ENCODE data around the gene TAS2R60. TPM values are rescaled to one million over a fixed set of nuclear protein-coding genes. Genes with fewer than 3 reads are reported as not detected.

TAS2R60 gene
- total and polyA plus RNA-seq, 7 experiments from 2014 or later = 0.33 to 2.5 (median 1.5) TPM; not detected in 2

DNA sequence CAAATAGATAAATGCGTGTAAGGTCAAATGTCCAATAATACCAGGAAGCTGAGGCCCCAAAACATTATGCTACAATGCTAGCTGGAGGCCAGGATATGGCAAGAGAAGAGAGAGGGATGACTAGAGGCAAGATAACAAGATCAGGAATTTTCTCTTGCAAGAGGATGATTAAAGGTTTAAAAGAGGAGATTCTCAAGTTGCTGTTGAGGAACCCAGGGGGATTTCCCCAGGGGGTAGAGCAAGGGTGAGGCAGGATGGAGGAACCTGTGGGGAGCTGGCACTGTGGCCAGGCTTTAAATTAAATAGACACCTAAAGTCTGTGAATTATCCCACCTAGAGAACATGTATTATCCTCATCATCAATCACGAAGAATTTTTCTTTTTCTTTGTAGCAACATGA lies 3.4 kb upstream of the TAS2R60 start:
- Mint-ChIP-seq H3K27ac (peak overlapping the region in 1 of 9 donors; percentile 23), H3K4me3 (no peak overlapping the region), H3K27me3 (peaks cover 0 to 12% (median 0%) of the 10 kb centered on the region in 5 donors), H3K4me1 (peaks cover 15 to 56% (median 44%) of the 10 kb centered on the region in 7 donors), H3K36me3 (peaks cover 0 to 63% (median 37%) of the 10 kb centered on the region in 5 donors), H3K9me3 (peaks cover 0 to 5% (median 0%) of the 10 kb centered on the region in 11 donors)
- Histone ChIP-seq H3K27me3 (ENCODE audit: control insufficient read depth in 2 of 2, insufficient read depth in 2 of 2, low read length in 2 of 2) (no peaks in the 10 kb centered on the region), H3K9me3 (ENCODE audit: control insufficient read depth in 2 of 3, low read length in 3 of 3) (no peaks in the 10 kb centered on the region), H3K4me3 (ENCODE audit: low read length) (no peak overlapping the region), H3K36me3 (ENCODE audit: control insufficient read depth in 2 of 3, insufficient read depth in 3 of 3, low read length in 3 of 3) (peaks cover 0 to 5% (median 0%) of the 10 kb centered on the region in 3 experiments), H3K27ac (ENCODE audit: low read depth, low read length) (no peak overlapping the region), H3K4me1 (ENCODE audit: control insufficient read depth in 2 of 2, insufficient read depth in 2 of 2, low read length in 2 of 2) (peaks cover 0 to 5% of the 10 kb centered on the region in 2 donors)
- DNase-seq (no peak), ATAC-seq (no peak)
- ChIA-PET POLR2A (no interaction called here), CTCF (no interaction called here)
- intact Hi-C loops (cut with micrococcal nuclease) = no loop called here

GRCh38 chr7:143444063-143444782 lies 970 bp downstream of the TAS2R60 start:
- Mint-ChIP-seq H3K4me1 (peaks cover 4 to 21% (median 11%) of the 10 kb centered on the region in 7 donors), H3K4me3 (no peak overlapping the region), H3K9me3 (no peaks in the 10 kb centered on the region), H3K27ac (no peak overlapping the region), H3K36me3 (peaks cover 0 to 33% (median 17%) of the 10 kb centered on the region in 5 donors), H3K27me3 (peaks cover 0 to 2% (median 0%) of the 10 kb centered on the region in 5 donors)
- DNase-seq = no peak
- ChIA-PET CTCF (no interaction called here), POLR2A (no interaction called here)
- Histone ChIP-seq H3K4me3 (ENCODE audit: low read length) (no peak overlapping the region), H3K27ac (ENCODE audit: low read depth, low read length) (no peak overlapping the region), H3K27me3 (ENCODE audit: control insufficient read depth in 2 of 2, insufficient read depth in 2 of 2, low read length in 2 of 2) (no peaks in the 10 kb centered on the region), H3K36me3 (ENCODE audit: control insufficient read depth in 2 of 3, insufficient read depth in 3 of 3, low read length in 3 of 3) (no peaks in the 10 kb centered on the region), H3K4me1 (ENCODE audit: control insufficient read depth in 2 of 2, insufficient read depth in 2 of 2, low read length in 2 of 2) (no peaks in the 10 kb centered on the region), H3K9me3 (ENCODE audit: control insufficient read depth in 2 of 3, low read length in 3 of 3) (no peaks in the 10 kb centered on the region)
- intact Hi-C loops (cut with micrococcal nuclease) = no loop called here
- no peak for ATAC-seq

DNA sequence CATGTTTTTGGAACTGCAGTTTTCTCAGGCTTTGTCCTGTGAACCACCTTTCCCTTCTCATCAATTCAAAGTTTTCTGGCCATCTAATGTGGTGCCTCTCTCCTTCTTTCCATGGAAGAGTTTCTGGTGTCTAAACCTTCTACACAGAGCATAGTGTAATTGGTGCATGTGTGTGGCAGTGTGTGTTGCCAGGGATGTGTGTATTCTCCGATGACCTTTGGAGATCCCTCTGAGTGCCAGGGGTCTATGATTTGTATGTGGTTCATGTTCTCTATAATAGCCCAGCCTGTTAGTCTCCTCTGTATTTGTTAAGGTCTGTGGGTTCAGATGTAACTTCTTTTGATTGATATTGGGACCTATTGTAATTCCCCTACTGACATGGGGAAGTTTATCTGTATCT lies 1.5 kb downstream of the TAS2R60 start:
- Mint-ChIP-seq H3K27me3 (peaks cover 0 to 2% (median 0%) of the 10 kb centered on the region in 5 donors), H3K27ac (no peak overlapping the region), H3K36me3 (peaks cover 0 to 30% (median 17%) of the 10 kb centered on the region in 5 donors), H3K9me3 (no peaks in the 10 kb centered on the region), H3K4me1 (peaks cover 1 to 15% (median 6%) of the 10 kb centered on the region in 7 donors), H3K4me3 (no peak overlapping the region)
- ATAC-seq (no peak), DNase-seq (no peak)
- ChIA-PET POLR2A (no interaction called here), CTCF (interaction anchor here (0.6 kb wide), 1 partner anchor 205 kb away, joined by 3 read pairs; no protein-coding TSS in a partner anchor)
- Histone ChIP-seq H3K4me3 (ENCODE audit: low read length) (no peak overlapping the region), H3K27ac (ENCODE audit: low read depth, low read length) (no peak overlapping the region), H3K9me3 (ENCODE audit: control insufficient read depth in 2 of 3, low read length in 3 of 3) (no peaks in the 10 kb centered on the region), H3K36me3 (ENCODE audit: control insufficient read depth in 2 of 3, insufficient read depth in 3 of 3, low read length in 3 of 3) (no peaks in the 10 kb centered on the region), H3K27me3 (ENCODE audit: control insufficient read depth in 2 of 2, insufficient read depth in 2 of 2, low read length in 2 of 2) (no peaks in the 10 kb centered on the region), H3K4me1 (ENCODE audit: control insufficient read depth in 2 of 2, insufficient read depth in 2 of 2, low read length in 2 of 2) (no peaks in the 10 kb centered on the region)
- intact Hi-C loops (cut with micrococcal nuclease) = no loop called here

- CTCF ChIA-PET = no interaction called here
- DNase-seq (no peak), ATAC-seq (no peak)
- Histone ChIP-seq H3K4me1 (ENCODE audit: control insufficient read depth in 2 of 2, insufficient read depth in 2 of 2, low read length in 2 of 2) (no peaks in the 10 kb centered on the region), H3K4me3 (ENCODE audit: low read length) (no peak overlapping the region), H3K27me3 (ENCODE audit: control insufficient read depth in 2 of 2, insufficient read depth in 2 of 2, low read length in 2 of 2) (no peaks in the 10 kb centered on the region), H3K27ac (ENCODE audit: low read depth, low read length) (no peak overlapping the region), H3K9me3 (ENCODE audit: control insufficient read depth in 2 of 3, low read length in 3 of 3) (no peaks in the 10 kb centered on the region), H3K36me3 (ENCODE audit: control insufficient read depth in 2 of 3, insufficient read depth in 3 of 3, low read length in 3 of 3) (no peaks in the 10 kb centered on the region)
- H3K9me3 Mint-ChIP-seq = no peaks in the 10 kb centered on the region
- peaks cover 0 to 21% (median 10%) of the 10 kb centered on the region in 5 donors for H3K36me3 Mint-ChIP-seq
- no peaks in the 10 kb centered on the region for H3K27me3 Mint-ChIP-seq
- no peak overlapping the region for H3K27ac Mint-ChIP-seq
- H3K4me3 Mint-ChIP-seq = no peak overlapping the region
- intact Hi-C loops (cut with micrococcal nuclease) = no loop called here
- peaks cover 0 to 11% (median 9%) of the 10 kb centered on the region in 7 donors for H3K4me1 Mint-ChIP-seq
- POLR2A ChIA-PET = no interaction called here
Measured at GRCh38 chr7:143447466-143447865, 4.2 kb downstream of the TAS2R60 start.

GRCh38 chr7:143448429-143448828 lies 5.2 kb downstream of the TAS2R60 start:
- POLR2A ChIA-PET = no interaction called here
- intact Hi-C loops (cut with micrococcal nuclease) = no loop called here
- H3K27ac Mint-ChIP-seq = no peak overlapping the region

DNA sequence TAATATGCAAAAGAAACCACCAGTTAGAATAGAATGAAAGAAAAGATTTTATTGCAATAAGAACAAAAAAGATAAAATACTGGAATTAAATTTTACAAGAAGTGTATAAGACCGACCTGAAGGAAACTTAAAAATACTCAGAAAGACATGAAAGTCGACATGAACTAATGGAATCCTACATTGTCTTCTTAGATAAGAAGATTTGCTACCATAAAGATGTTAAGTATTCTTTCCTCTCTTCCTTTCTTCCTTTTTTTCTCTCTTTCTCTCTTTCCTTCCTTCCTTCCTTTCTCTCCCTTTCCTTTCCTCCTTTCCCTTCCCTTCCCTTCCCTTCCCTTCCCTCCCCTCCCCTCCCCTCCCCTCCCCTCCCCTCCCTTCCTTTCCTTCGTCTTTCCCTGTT lies 6.5 kb downstream of the TAS2R60 start:
- ChIA-PET CTCF (no interaction called here), POLR2A (no interaction called here)
- H3K36me3 ChIP-seq (ENCODE audit: control insufficient read depth in 2 of 3, insufficient read depth in 3 of 3, low read length in 3 of 3) = no peaks in the 10 kb centered on the region
- Mint-ChIP-seq H3K27me3 (no peaks in the 10 kb centered on the region), H3K4me1 (peaks cover 0 to 32% (median 22%) of the 10 kb centered on the region in 7 donors), H3K9me3 (no peaks in the 10 kb centered on the region), H3K36me3 (peaks cover 0 to 27% (median 7%) of the 10 kb centered on the region in 5 donors), H3K4me3 (no peak overlapping the region), H3K27ac (no peak overlapping the region)
- no peaks in the 10 kb centered on the region for H3K9me3 ChIP-seq (ENCODE audit: control insufficient read depth in 2 of 3, low read length in 3 of 3)
- intact Hi-C loops (cut with micrococcal nuclease) = no loop called here
- no peaks in the 10 kb centered on the region for H3K27me3 ChIP-seq (ENCODE audit: control insufficient read depth in 2 of 2, insufficient read depth in 2 of 2, low read length in 2 of 2)
- no peak overlapping the region for H3K27ac ChIP-seq (ENCODE audit: low read depth, low read length)
- no peak for ATAC-seq
- H3K4me3 ChIP-seq (ENCODE audit: low read length) = no peak overlapping the region
- no peak for DNase-seq
- no peaks in the 10 kb centered on the region for H3K4me1 ChIP-seq (ENCODE audit: control insufficient read depth in 2 of 2, insufficient read depth in 2 of 2, low read length in 2 of 2)

More at GRCh38 chr7:143448429-143448828, 5.2 kb downstream of the TAS2R60 start:
- peaks cover 0 to 23% (median 4%) of the 10 kb centered on the region in 5 donors for H3K36me3 Mint-ChIP-seq
- CTCF ChIA-PET = no interaction called here
- no peak overlapping the region for H3K4me3 ChIP-seq (ENCODE audit: low read length)
- no peak for DNase-seq
- no peak for ATAC-seq
- H3K4me1 ChIP-seq (ENCODE audit: control insufficient read depth in 2 of 2, insufficient read depth in 2 of 2, low read length in 2 of 2) = no peaks in the 10 kb centered on the region
- H3K4me1 Mint-ChIP-seq = peaks cover 0 to 21% (median 16%) of the 10 kb centered on the region in 7 donors
- no peak overlapping the region for H3K27ac ChIP-seq (ENCODE audit: low read depth, low read length)
- no peaks in the 10 kb centered on the region for H3K27me3 ChIP-seq (ENCODE audit: control insufficient read depth in 2 of 2, insufficient read depth in 2 of 2, low read length in 2 of 2)
- no peaks in the 10 kb centered on the region for H3K9me3 Mint-ChIP-seq
- H3K27me3 Mint-ChIP-seq = no peaks in the 10 kb centered on the region
- H3K36me3 ChIP-seq (ENCODE audit: control insufficient read depth in 2 of 3, insufficient read depth in 3 of 3, low read length in 3 of 3) = no peaks in the 10 kb centered on the region
- H3K4me3 Mint-ChIP-seq = no peak overlapping the region
- no peaks in the 10 kb centered on the region for H3K9me3 ChIP-seq (ENCODE audit: control insufficient read depth in 2 of 3, low read length in 3 of 3)

DNA sequence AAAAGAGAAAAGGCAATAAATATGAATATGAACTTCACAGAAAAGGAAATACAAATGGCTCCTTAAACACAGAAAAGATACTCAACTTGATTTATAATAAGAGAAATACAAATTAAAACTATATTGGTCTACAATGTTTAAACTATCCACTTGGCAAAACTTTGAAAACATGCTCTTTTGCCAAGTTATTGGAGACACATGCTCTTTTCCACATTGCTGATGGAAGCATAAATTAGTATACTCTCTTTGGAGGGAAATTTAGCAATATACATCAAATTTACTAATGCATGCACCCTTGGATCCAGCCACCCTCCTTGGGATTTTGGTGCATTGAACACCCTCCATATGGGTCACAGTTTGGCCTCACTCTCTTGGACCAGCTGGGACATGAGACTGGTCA lies 7.9 kb downstream of the TAS2R60 start:
- H3K4me3 ChIP-seq (ENCODE audit: low read length) = no peak overlapping the region
- POLR2A ChIA-PET = no interaction called here

More for the DNA sequence above, 7.9 kb downstream of the TAS2R60 start:
- Mint-ChIP-seq H3K27me3 (no peaks in the 10 kb centered on the region), H3K4me3 (no peak overlapping the region), H3K9me3 (no peaks in the 10 kb centered on the region), H3K27ac (no peak overlapping the region), H3K36me3 (peaks cover 0 to 30% (median 17%) of the 10 kb centered on the region in 5 donors), H3K4me1 (peaks cover 0 to 32% (median 24%) of the 10 kb centered on the region in 7 donors)
- DNase-seq (no peak), ATAC-seq (no peak)
- H3K27ac ChIP-seq (ENCODE audit: low read depth, low read length) = no peak overlapping the region
- no peaks in the 10 kb centered on the region for H3K9me3 ChIP-seq (ENCODE audit: control insufficient read depth in 2 of 3, low read length in 3 of 3)
- intact Hi-C loops (cut with micrococcal nuclease) = no loop called here
- no peaks in the 10 kb centered on the region for H3K27me3 ChIP-seq (ENCODE audit: control insufficient read depth in 2 of 2, insufficient read depth in 2 of 2, low read length in 2 of 2)
- CTCF ChIA-PET = no interaction called here
- H3K36me3 ChIP-seq (ENCODE audit: control insufficient read depth in 2 of 3, insufficient read depth in 3 of 3, low read length in 3 of 3) = no peaks in the 10 kb centered on the region
- no peaks in the 10 kb centered on the region for H3K4me1 ChIP-seq (ENCODE audit: control insufficient read depth in 2 of 2, insufficient read depth in 2 of 2, low read length in 2 of 2)

All from naive thymus-derived CD4-positive, alpha-beta T cell (primary cell).